Measurements from ENCODE around the gene TMEM175.
"Not testable (repeated sequence)": the region's sequence is repeated elsewhere in the genome, so short reads cannot be mapped to it uniquely, and the experiment has no call there.

TMEM175 gene

GRCh38 chr4:930028-930551 is 2.2 kb upstream of the TMEM175 start:
- H3K4me3 ChIP-seq = no peak overlapping the region
- no peaks in the 10 kb centered on the region for H3K9me3 ChIP-seq
- H3K27me3 ChIP-seq (ENCODE audit: low read depth) = no peaks in the 10 kb centered on the region
- no peak for DNase-seq (ENCODE audit: low spot score in 2 of 2)
- peaks cover 11% of the 10 kb centered on the region for H3K4me1 ChIP-seq
- H3K36me3 ChIP-seq (replicated peaks) = no peaks in the 10 kb centered on the region
- in situ Hi-C loops (cut with MboI; ENCODE audit: low sequenced_read_pairs) = no loop called here

- in situ Hi-C loops (cut with MboI; ENCODE audit: low sequenced_read_pairs) = no loop called here
- no peaks in the 10 kb centered on the region for H3K36me3 ChIP-seq (replicated peaks)
- H3K9me3 ChIP-seq = no peaks in the 10 kb centered on the region
- DNase-seq (ENCODE audit: low spot score in 2 of 2) = peak in 1 of 2 experiments; percentile 34
- H3K4me1 ChIP-seq = peaks cover 11% of the 10 kb centered on the region
- peak overlapping the region; percentile 86 for H3K4me3 ChIP-seq
- H3K27me3 ChIP-seq (ENCODE audit: low read depth) = no peaks in the 10 kb centered on the region
Observed at GRCh38 chr4:930827-931193, 1.4 kb upstream of the TMEM175 start.

GRCh38 chr4:931194-931959 is 883 bp upstream of the TMEM175 start:
- in situ Hi-C loops (cut with MboI; ENCODE audit: low sequenced_read_pairs) = no loop called here
- H3K36me3 ChIP-seq (replicated peaks) = no peaks in the 10 kb centered on the region
- H3K9me3 ChIP-seq = no peaks in the 10 kb centered on the region
- DNase-seq (ENCODE audit: low spot score in 2 of 2) = no peak
- H3K4me3 ChIP-seq = peak overlapping the region; percentile 86
- peaks cover 11% of the 10 kb centered on the region for H3K4me1 ChIP-seq
- no peaks in the 10 kb centered on the region for H3K27me3 ChIP-seq (ENCODE audit: low read depth)

- Histone ChIP-seq H3K9me3 (no peaks in the 10 kb centered on the region), H3K4me3 (peak overlapping the region; percentile 86), H3K27me3 (ENCODE audit: low read depth) (no peaks in the 10 kb centered on the region), H3K4me1 (peaks cover 11% of the 10 kb centered on the region), H3K36me3 (replicated peaks) (no peaks in the 10 kb centered on the region)
- in situ Hi-C loops (cut with MboI; ENCODE audit: low sequenced_read_pairs) = no loop called here
- DNase-seq (ENCODE audit: low spot score in 2 of 2) = no peak
Observed at GRCh38 chr4:932713-933070, 432 bp downstream of the TMEM175 start.

GRCh38 chr4:939508-939907 is 7.2 kb downstream of the TMEM175 start:
- H3K36me3 ChIP-seq (replicated peaks); DNase-seq (ENCODE audit: low spot score in 2 of 2); H3K9me3 ChIP-seq; H3K27me3 ChIP-seq (ENCODE audit: low read depth); H3K4me1 ChIP-seq; H3K4me3 ChIP-seq; in situ Hi-C loops (cut with MboI; ENCODE audit: low sequenced_read_pairs): not testable (repeated sequence)

- H3K27me3 ChIP-seq (ENCODE audit: low read depth) = no peaks in the 10 kb centered on the region
- DNase-seq (ENCODE audit: low spot score in 2 of 2) = peak in 1 of 2 experiments; percentile 2
- in situ Hi-C loops (cut with MboI; ENCODE audit: low sequenced_read_pairs) = no loop called here
- H3K9me3 ChIP-seq = no peaks in the 10 kb centered on the region
- no peak overlapping the region for H3K4me3 ChIP-seq
- no peaks in the 10 kb centered on the region for H3K36me3 ChIP-seq (replicated peaks)
- no peaks in the 10 kb centered on the region for H3K4me1 ChIP-seq
Observed at GRCh38 chr4:945274-946102, 13.2 kb downstream of the TMEM175 start.

- Histone ChIP-seq H3K4me3 (no peak overlapping the region), H3K36me3 (replicated peaks) (no peaks in the 10 kb centered on the region), H3K27me3 (ENCODE audit: low read depth) (no peaks in the 10 kb centered on the region), H3K9me3 (no peaks in the 10 kb centered on the region), H3K4me1 (no peaks in the 10 kb centered on the region)
- no peak for DNase-seq (ENCODE audit: low spot score in 2 of 2)
- in situ Hi-C loops (cut with MboI; ENCODE audit: low sequenced_read_pairs) = no loop called here
Observed at GRCh38 chr4:946103-946450, 13.8 kb downstream of the TMEM175 start.

GRCh38 chr4:946517-947471 is 14.5 kb downstream of the TMEM175 start:
- H3K36me3 ChIP-seq (replicated peaks) = no peaks in the 10 kb centered on the region
- DNase-seq (ENCODE audit: low spot score in 2 of 2) = no peak
- H3K4me1 ChIP-seq = no peaks in the 10 kb centered on the region
- in situ Hi-C loops (cut with MboI; ENCODE audit: low sequenced_read_pairs) = no loop called here
- H3K9me3 ChIP-seq = no peaks in the 10 kb centered on the region
- H3K4me3 ChIP-seq = no peak overlapping the region
- no peaks in the 10 kb centered on the region for H3K27me3 ChIP-seq (ENCODE audit: low read depth)

GRCh38 chr4:947491-947971 is 15.3 kb downstream of the TMEM175 start:
- Histone ChIP-seq H3K9me3 (no peaks in the 10 kb centered on the region), H3K36me3 (replicated peaks) (no peaks in the 10 kb centered on the region), H3K4me1 (no peaks in the 10 kb centered on the region), H3K4me3 (no peak overlapping the region), H3K27me3 (ENCODE audit: low read depth) (no peaks in the 10 kb centered on the region)
- no peak for DNase-seq (ENCODE audit: low spot score in 2 of 2)
- in situ Hi-C loops (cut with MboI; ENCODE audit: low sequenced_read_pairs) = no loop called here

- H3K27me3 ChIP-seq (ENCODE audit: low read depth) = no peaks in the 10 kb centered on the region
- H3K36me3 ChIP-seq (replicated peaks) = no peaks in the 10 kb centered on the region
- no peaks in the 10 kb centered on the region for H3K9me3 ChIP-seq
- in situ Hi-C loops (cut with MboI; ENCODE audit: low sequenced_read_pairs) = no loop called here
- DNase-seq (ENCODE audit: low spot score in 2 of 2) = no peak
- no peak overlapping the region for H3K4me3 ChIP-seq
- H3K4me1 ChIP-seq = no peaks in the 10 kb centered on the region
Observed at GRCh38 chr4:948101-948935, 16.1 kb downstream of the TMEM175 start.

GRCh38 chr4:948936-949300 is 16.7 kb downstream of the TMEM175 start:
- no peaks in the 10 kb centered on the region for H3K4me1 ChIP-seq
- H3K9me3 ChIP-seq = no peaks in the 10 kb centered on the region
- H3K36me3 ChIP-seq (replicated peaks) = no peaks in the 10 kb centered on the region
- H3K4me3 ChIP-seq = no peak overlapping the region
- in situ Hi-C loops (cut with MboI; ENCODE audit: low sequenced_read_pairs) = no loop called here
- DNase-seq (ENCODE audit: low spot score in 2 of 2) = peak in 1 of 2 experiments; percentile 5
- H3K27me3 ChIP-seq (ENCODE audit: low read depth) = no peaks in the 10 kb centered on the region

GRCh38 chr4:949656-950055 is 17.4 kb downstream of the TMEM175 start:
- no peaks in the 10 kb centered on the region for H3K36me3 ChIP-seq (replicated peaks)
- H3K4me1 ChIP-seq = no peaks in the 10 kb centered on the region
- H3K27me3 ChIP-seq (ENCODE audit: low read depth) = no peaks in the 10 kb centered on the region
- in situ Hi-C loops (cut with MboI; ENCODE audit: low sequenced_read_pairs) = no loop called here
- H3K4me3 ChIP-seq = no peak overlapping the region
- H3K9me3 ChIP-seq = no peaks in the 10 kb centered on the region
- peak in 1 of 2 experiments; percentile 5 for DNase-seq (ENCODE audit: low spot score in 2 of 2)
